WTC11 (cell line): ENCODE results near the gene E2F2.

Source experiments
- JUN ChIP-seq: sonication (generic); formaldehyde crosslinking; IDR thresholded peaks from 2 replicates; pipeline ENCODE4 v1.8.0; 2023; ENCODE audit warnings: mild to moderate bottlenecking, missing genetic modification reagents
- TF ChIP-seq, protein P1 (sequence below): sonication (generic); formaldehyde crosslinking; IDR thresholded peaks from 2 replicates; pipeline ENCODE4 v1.8.1; 2022; ENCODE audit warnings: mild to moderate bottlenecking, moderate library complexity, missing genetic modification reagents
- TF ChIP-seq, protein P2 (sequence below): fragments of 200-600 bp; IDR thresholded peaks from 2 replicates; pipeline ENCODE4 v1.8.0; 2022; ENCODE audit warnings: antibody characterized with exemption

DNA sequence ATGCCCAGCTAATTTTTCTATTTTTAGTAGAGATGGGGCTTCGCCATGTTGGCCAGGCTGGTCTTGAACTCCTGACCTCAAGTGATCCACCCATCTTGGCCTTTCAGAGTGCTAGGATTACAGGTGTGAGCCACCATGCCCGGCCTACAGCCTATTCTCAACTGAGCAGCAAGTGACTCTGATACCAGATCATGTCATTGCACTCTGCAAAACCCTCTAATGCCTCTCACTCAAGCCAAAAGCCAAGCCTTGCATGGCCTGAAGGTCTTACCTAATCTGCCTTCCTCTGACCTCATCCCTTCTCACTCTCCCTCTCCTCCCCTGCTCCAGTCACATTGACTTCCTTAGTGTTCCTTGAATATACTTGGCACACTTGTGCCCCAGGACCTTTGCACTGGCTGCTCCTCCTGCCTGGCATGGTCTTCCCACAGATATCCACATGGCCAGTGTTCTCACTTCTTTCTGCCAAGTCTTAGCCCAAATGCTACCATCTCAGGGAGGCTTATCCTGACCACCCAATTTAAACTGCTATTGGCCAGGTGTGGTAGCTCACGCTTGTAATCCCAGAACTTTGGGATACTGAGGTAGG is 38.8 kb downstream of the E2F2 start:
- TF ChIP-seq, protein P1, sequence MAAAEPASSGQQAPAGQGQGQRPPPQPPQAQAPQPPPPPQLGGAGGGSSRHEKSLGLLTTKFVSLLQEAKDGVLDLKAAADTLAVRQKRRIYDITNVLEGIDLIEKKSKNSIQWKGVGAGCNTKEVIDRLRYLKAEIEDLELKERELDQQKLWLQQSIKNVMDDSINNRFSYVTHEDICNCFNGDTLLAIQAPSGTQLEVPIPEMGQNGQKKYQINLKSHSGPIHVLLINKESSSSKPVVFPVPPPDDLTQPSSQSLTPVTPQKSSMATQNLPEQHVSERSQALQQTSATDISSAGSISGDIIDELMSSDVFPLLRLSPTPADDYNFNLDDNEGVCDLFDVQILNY (CRISPR knock-in tag) = no peak
- TF ChIP-seq, protein P2, sequence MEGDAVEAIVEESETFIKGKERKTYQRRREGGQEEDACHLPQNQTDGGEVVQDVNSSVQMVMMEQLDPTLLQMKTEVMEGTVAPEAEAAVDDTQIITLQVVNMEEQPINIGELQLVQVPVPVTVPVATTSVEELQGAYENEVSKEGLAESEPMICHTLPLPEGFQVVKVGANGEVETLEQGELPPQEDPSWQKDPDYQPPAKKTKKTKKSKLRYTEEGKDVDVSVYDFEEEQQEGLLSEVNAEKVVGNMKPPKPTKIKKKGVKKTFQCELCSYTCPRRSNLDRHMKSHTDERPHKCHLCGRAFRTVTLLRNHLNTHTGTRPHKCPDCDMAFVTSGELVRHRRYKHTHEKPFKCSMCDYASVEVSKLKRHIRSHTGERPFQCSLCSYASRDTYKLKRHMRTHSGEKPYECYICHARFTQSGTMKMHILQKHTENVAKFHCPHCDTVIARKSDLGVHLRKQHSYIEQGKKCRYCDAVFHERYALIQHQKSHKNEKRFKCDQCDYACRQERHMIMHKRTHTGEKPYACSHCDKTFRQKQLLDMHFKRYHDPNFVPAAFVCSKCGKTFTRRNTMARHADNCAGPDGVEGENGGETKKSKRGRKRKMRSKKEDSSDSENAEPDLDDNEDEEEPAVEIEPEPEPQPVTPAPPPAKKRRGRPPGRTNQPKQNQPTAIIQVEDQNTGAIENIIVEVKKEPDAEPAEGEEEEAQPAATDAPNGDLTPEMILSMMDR = no peak
- TF ChIP-seq JUN (CRISPR knock-in tag) = no peak
